Thoracic aorta (tissue), 2 donors: ENCODE data around the gene COMMD10. TPM values are rescaled to one million over a fixed set of nuclear protein-coding genes. Genes with fewer than 3 reads are reported as not detected.

Source experiments
- ATAC-seq: fragments of 150-250 bp; one replicate; pipeline ENCODE4 v1.8.0; 2017; ENCODE audit warnings: low read depth; ENCODE audit not compliant: insufficient number of reproducible peaks, low FRiP score
- DNase-seq: peaks from one replicate; pipeline ENCODE4 v3.0.0-alpha.2; 2020; ENCODE audit warnings: low spot score
- H3K27ac ChIP-seq, 2 donors: fragments of 200-600 bp; sonication (generic); 1 replicate in 1 of 2; 2 replicates in 1 of 2; pipeline ENCODE4 v1.5.1; 2016; ENCODE audit warnings: mild to moderate bottlenecking in 2 of 2, moderate library complexity in 2 of 2
- H3K27me3 ChIP-seq: fragments of 200-600 bp; sonication (generic); replicated peaks from 2 replicates; pipeline ENCODE4 v1.6.0; 2016; ENCODE audit warnings: mild to moderate bottlenecking; ENCODE audit not compliant: insufficient read depth
- H3K36me3 ChIP-seq: fragments of 200-600 bp; sonication (generic); one replicate; pipeline ENCODE4 v1.5.1; 2016
- H3K4me1 ChIP-seq, 2 donors: fragments of 200-600 bp; sonication (generic); 1 replicate in 1 of 2; 2 replicates in 1 of 2; pipeline versions ENCODE4 v1.5.1 to v1.6.0; 2016; ENCODE audit warnings: low read depth in 2 of 2, mild to moderate bottlenecking in 1 of 2; ENCODE audit not compliant: control insufficient read depth in 1 of 2
- H3K4me3 ChIP-seq: fragments of 200-600 bp; sonication (generic); 2 replicates; pipeline ENCODE4 v1.5.1; 2016; ENCODE audit warnings: mild to moderate bottlenecking
- H3K9me3 ChIP-seq: fragments of 200-600 bp; sonication (generic); 2 replicates; pipeline ENCODE4 v1.5.1; 2016
- total RNA-seq, 2 donors: library from RNA; depleted of rRNA; stranded (reverse); fragments of >200 nt; gene quantifications; one replicate each; pipeline versions ENCODE4 v1.1.0 to v1.2.3, GENCODE V29; 2016
- TF ChIP-seq, protein P1 (sequence below): fragments of 200-600 bp; sonication (generic); IDR thresholded peaks from one replicate; pipeline ENCODE4 v1.5.1; 2019; ENCODE audit warnings: antibody characterized with exemption

COMMD10 gene
- total RNA-seq, 2 donors from 2014 or later, result 12.6 to 21.6 TPM

- Histone ChIP-seq H3K27me3 (no peaks in the 10 kb centered on the region), H3K4me1 (no peaks in the 10 kb centered on the region), H3K9me3 (peaks cover 29% of the 10 kb centered on the region), H3K4me3 (no peak overlapping the region), H3K27ac (no peak overlapping the region), H3K36me3 (peaks cover 18% of the 10 kb centered on the region)
- ATAC-seq (no peak), DNase-seq (no peak)
- TF ChIP-seq, protein P1, sequence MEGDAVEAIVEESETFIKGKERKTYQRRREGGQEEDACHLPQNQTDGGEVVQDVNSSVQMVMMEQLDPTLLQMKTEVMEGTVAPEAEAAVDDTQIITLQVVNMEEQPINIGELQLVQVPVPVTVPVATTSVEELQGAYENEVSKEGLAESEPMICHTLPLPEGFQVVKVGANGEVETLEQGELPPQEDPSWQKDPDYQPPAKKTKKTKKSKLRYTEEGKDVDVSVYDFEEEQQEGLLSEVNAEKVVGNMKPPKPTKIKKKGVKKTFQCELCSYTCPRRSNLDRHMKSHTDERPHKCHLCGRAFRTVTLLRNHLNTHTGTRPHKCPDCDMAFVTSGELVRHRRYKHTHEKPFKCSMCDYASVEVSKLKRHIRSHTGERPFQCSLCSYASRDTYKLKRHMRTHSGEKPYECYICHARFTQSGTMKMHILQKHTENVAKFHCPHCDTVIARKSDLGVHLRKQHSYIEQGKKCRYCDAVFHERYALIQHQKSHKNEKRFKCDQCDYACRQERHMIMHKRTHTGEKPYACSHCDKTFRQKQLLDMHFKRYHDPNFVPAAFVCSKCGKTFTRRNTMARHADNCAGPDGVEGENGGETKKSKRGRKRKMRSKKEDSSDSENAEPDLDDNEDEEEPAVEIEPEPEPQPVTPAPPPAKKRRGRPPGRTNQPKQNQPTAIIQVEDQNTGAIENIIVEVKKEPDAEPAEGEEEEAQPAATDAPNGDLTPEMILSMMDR, result no peak
These were observed 223.6 kb downstream of the COMMD10 start for GRCh38 chr5:116308391-116308790.

GRCh38 chr5:116313366-116313765, 228.5 kb downstream of the COMMD10 start:
- Histone ChIP-seq H3K9me3 (peaks cover 15% of the 10 kb centered on the region), H3K4me1 (no peaks in the 10 kb centered on the region), H3K27me3 (no peaks in the 10 kb centered on the region), H3K27ac (no peak overlapping the region), H3K36me3 (no peaks in the 10 kb centered on the region), H3K4me3 (no peak overlapping the region)
- no peak for DNase-seq
- TF ChIP-seq, protein P1, result no peak
- ATAC-seq, result no peak

DNA sequence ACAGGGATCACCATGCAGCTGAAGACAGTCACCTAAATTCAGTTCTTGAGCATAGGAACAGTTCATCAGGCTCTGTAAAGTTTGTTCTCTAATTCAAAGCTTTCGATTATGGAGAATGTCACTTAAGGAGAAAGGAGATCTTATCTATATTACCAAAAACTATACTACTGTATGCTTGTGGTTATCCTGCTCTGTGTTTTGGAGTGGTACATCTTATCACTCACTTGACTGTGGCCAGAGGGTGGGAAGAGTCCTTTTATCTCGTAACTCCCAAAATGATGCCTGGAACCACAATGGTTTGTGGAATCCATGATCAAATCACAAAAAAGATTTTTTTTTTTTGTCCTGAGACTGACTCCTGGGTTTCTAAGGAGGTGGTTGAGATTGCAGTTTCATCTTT, 230.7 kb downstream of the COMMD10 start:
- Histone ChIP-seq H3K36me3 (no peaks in the 10 kb centered on the region), H3K9me3 (peaks cover 3% of the 10 kb centered on the region), H3K27ac (no peak overlapping the region), H3K4me1 (no peaks in the 10 kb centered on the region), H3K27me3 (no peaks in the 10 kb centered on the region), H3K4me3 (no peak overlapping the region)
- TF ChIP-seq, protein P1, result no peak
- ATAC-seq, result no peak
- no peak for DNase-seq

DNA sequence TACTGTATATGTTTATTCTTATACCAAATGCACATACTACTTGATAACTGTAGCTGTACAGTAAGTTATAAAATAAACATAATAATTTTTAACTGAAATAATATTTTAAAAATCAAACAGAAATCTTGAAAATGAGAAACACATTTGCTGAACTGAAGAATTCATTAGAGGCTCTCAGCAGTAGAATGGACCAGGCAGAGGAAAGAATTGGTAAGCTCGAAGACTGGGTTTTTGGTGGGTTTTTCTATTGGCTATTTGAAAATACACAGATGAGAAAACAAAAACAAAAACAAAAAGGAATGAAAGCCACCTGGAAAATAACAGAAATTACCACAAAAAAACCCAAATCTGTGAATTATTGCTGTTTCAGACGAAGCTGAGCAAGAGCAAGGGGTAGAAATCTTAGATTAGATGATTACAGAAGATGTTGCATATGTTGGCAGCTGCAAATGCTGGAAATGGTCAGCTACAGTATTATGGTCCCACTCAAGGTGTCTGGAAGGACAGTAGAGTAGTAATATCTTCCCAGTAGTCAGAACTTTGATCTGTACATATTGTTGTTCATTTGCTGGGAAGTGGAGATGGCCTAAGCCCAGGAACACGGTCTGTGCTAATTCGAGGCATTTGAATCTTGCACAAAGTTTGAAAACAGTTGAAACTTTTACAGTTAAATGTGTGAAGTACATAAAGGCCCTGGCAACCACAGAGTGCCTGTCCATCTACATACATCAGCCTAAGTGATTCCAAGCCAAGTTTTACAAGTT, 233.4 kb downstream of the COMMD10 start:
- no peaks in the 10 kb centered on the region for H3K4me1 ChIP-seq
- peaks cover 3% of the 10 kb centered on the region for H3K9me3 ChIP-seq
- no peak for ATAC-seq
- no peak overlapping the region for H3K4me3 ChIP-seq
- H3K27ac ChIP-seq, result no peak overlapping the region
- H3K27me3 ChIP-seq, result no peaks in the 10 kb centered on the region
- no peak for DNase-seq
- TF ChIP-seq, protein P1, result no peak
- no peaks in the 10 kb centered on the region for H3K36me3 ChIP-seq

DNA sequence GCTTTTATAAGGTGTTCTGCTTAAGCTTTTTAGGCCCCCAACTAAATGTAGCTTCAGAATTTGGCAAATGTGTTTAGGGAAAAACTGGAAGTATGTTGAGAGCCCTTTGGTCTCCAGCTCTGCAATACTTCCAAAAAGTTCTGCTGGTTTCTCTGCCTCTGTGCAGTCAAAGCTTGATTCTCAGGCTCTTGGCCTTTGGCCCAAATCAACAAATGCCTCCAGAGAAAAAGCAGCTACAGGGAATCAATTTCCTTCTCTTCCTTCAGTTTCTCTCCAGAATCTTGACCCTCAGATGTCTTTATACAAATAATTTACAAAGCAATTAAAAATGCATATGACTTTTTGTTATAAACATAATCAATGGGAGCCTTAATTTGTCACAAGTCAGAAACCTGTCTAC, 235.7 kb downstream of the COMMD10 start:
- H3K9me3 ChIP-seq, result peaks cover 3% of the 10 kb centered on the region
- DNase-seq, result no peak

More for the DNA sequence above, 235.7 kb downstream of the COMMD10 start:
- no peaks in the 10 kb centered on the region for H3K36me3 ChIP-seq
- H3K4me3 ChIP-seq, result no peak overlapping the region
- H3K4me1 ChIP-seq, result no peaks in the 10 kb centered on the region
- H3K27ac ChIP-seq, result no peak overlapping the region
- ATAC-seq, result no peak
- TF ChIP-seq, protein P1, result no peak
- no peaks in the 10 kb centered on the region for H3K27me3 ChIP-seq
